ENCODE data around the gene RAN.

- TF ChIP-seq CTCF (IDR thresholded peaks at IDR 0.05) (no peak), EP300 (IDR thresholded peaks at IDR 0.05) (no peak), POLR2A (IDR thresholded peaks at IDR 0.05) (no peak)
These were observed 3.3 kb downstream of the RAN start for GRCh38 chr12:130875193-130875592.

Measured in stomach (tissue), 4 donors.